GM21576 (cell line): ENCODE data around the gene DIPK1A.

Experiments
- ATAC-seq: cut with Tn5 transposase; IDR thresholded peaks from one replicate; pipeline ENCODE4 v1.9.1; 2021; ENCODE audit warnings: mild to moderate bottlenecking, moderate library complexity; ENCODE audit not compliant: unreplicated experiment

Gene DIPK1A

GRCh38 chr1:92843429-92844352 is 117.6 kb downstream of the DIPK1A start:
- ATAC-seq, result no peak

DNA sequence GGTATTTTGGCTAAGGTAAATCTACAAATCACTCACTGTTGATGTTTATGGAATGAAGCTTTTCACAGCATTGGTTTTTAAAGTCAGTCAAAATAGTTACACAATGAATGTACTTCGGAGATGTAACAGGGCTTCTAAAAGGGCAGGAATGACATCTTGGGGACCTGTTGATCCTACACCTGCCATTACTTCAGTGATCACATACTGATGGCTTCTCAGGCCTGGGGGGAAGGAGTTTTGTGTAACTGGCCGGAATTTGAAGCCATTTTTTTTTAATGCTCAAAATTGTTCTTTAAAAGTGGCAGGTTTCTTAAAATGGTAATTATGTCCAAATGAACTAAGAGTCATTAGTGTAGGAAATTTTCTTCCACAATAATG is 118.2 kb downstream of the DIPK1A start:
- no peak for ATAC-seq

- no peak for ATAC-seq
Measured at GRCh38 chr1:92842082-92843045, 118.9 kb downstream of the DIPK1A start.

DNA sequence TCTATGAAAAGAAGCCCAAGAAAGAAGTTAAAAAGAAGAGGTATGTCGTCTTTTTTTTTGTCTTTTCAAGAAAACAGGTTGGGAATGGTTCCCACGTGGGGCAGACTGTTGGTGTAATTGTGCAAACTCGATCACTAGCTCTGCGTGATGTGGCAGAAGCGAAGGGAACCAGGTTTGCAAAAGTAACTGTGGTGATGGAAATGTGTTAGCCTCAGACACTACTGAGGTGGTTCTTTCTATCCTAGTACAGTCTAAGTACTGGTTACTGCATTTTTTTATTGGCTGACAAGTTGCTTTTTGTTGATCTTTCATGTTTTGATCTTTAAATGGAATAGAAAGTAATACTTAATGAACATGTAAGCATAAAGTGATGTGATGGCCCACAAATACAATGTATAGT is 120.7 kb downstream of the DIPK1A start:
- no peak for ATAC-seq

- ATAC-seq, result no peak
Measured at GRCh38 chr1:92839442-92839841, 121.8 kb downstream of the DIPK1A start.

DNA sequence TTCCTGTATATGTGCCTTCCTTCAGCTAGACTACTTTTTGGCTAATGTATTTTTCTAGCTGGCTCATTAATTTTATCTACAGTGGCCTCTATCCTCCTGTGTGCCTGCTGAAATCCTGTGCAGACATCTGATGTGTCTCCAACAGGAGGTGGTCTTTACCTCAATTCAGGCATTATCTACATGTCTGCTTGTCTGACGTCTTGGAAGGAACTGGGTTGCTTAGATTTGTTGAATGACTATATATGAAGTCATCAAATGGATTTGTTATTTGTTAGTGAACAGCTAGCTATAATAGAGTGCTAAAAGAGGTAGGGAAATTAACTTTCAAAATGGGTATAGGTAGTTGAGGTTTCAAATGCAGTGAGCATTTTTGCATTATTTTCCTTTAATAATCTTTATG is 122.7 kb downstream of the DIPK1A start:
- no peak for ATAC-seq

- no peak for ATAC-seq
Measured at GRCh38 chr1:92837062-92837461, 124.2 kb downstream of the DIPK1A start.

DNA sequence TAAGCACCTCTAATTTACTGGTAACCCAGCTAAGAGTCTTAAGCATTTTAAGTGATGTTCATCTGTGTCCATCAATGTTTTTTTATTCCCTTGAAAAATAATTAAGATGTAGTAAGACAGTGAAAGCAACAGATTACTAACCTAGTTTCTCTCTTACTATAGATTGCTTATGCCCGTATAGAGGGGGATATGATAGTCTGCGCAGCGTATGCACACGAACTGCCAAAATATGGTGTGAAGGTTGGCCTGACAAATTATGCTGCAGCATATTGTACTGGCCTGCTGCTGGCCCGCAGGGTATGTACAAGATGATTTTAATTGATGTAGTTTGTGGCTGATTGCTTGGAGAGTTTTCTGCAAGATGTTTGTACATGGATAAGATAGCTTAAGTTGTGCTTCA is 126.6 kb downstream of the DIPK1A start:
- no peak for ATAC-seq

DNA sequence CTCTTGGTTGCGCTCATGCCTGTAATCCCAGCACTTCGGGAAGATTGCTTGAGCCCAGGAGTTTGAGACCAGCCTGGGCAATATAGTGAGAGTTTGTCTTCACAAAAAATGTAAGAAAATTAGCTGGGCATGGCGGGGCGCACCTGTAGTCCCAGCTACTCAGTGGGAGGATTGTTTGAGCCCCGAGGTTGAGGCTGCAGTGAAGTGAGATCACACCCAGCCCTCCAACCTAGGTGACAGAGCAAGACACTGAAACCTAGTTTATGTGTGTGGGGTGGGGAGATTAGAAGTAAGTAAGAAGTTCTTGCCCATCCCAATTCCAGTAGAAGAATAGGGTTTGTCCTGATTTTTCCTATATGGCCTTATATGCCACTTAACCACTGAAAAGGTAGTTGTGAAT is 127.4 kb downstream of the DIPK1A start:
- ATAC-seq, result no peak

GRCh38 chr1:92832537-92833114 is 128.6 kb downstream of the DIPK1A start:
- no peak for ATAC-seq

GRCh38 chr1:92831762-92832536 is 129.3 kb downstream of the DIPK1A start, which contains the start of gene RPL5:
Gene RPL5, plus strand, starts transcription at chr1:92832040. Its CDS starts 75 bp downstream, at chr1:92832115.
- peak; percentile 90 for ATAC-seq

DNA sequence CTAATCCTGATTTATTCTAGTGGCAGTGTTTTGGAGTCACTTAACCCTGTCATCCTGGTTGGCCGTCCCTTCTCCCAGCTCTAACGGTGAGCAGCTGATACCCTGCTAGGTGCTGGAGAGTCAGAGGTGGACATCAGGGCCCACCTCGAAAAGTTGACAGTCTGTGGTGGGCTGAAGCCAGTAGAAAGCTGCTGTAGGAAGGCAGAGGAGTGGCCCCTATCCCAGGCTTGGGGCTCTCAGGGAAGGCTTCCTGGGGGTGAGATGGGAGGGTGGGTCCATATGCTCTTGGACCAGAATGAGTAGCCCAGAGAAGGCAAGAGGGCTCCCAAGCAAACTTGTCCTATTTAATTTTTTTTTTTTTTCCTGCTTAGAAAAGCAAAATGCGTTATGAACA is 129.9 kb downstream of the DIPK1A start:
- ATAC-seq, result no peak

- ATAC-seq, result no peak
Measured at GRCh38 chr1:92826792-92827191, 134.5 kb downstream of the DIPK1A start.

GRCh38 chr1:92822879-92823278 is 138.4 kb downstream of the DIPK1A start:
- ATAC-seq, result no peak

DNA sequence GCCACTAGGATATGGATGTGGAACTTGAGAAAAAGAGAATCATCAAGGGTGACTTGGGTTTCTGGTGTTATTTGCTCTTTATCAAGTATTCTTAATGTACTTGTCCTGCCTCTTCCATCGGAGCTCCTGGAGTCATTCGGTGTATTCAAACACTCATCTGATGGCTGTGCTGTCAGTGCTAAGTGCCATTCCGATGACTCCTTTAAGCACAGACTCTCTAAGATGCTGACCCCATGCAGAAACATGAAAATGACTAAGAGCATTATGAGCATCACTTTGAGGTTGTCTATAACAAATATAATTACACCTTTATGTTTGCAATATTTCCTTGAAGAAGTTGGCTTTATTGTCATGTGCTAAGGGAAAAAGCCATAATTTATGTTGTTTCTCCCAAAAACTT is 140.7 kb downstream of the DIPK1A start:
- no peak for ATAC-seq

DNA sequence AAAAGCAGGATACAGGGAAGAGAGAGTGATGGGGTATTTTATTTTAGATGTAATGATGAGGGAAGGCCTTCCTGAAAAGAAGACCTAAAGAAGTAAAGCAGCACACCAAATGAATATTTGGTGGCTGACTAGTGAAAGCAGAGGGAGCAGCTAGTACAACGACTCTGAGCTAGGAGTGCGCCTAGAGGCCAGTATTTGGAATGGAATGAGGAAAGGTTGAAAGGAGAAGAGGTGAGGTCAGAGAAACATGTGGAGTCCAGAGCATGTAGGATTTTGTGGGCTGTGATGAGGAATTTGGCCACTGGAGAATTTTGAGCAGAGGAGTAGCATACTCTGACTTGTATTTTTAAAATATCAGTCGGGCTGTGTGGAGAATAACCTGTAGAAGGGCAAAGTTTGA is 141.2 kb downstream of the DIPK1A start:
- no peak for ATAC-seq

- peak; percentile 59 for ATAC-seq
Measured at GRCh38 chr1:92817986-92818764, 143.1 kb downstream of the DIPK1A start.

DNA sequence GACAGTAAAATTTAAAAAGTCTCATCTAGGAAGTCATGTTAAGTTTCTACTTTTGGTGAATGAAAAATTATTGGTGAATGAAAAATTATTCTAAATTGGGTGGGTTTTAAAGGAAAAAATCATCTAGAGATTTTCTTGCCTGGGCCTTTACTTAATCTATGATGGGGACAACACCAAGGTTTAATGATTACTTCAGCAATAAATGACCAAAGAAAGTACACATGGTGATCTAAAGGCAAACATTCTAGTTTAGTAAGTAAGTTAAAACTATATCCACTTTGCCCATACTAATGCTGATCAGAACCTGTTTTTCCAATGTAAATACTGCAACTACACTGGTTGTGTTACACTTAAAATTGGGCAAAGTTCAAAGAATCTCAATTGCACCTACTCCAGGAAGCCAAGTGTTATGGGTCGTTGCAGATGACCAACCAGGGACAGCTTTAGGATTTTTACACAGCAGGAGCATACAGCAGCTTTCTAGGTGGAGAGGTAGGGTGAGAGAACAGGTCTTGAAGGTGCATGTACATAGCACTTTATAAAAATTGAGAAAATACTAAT is 144.0 kb downstream of the DIPK1A start:
- ATAC-seq, result no peak

GRCh38 chr1:92816732-92817131 is 144.5 kb downstream of the DIPK1A start:
- no peak for ATAC-seq
